ENCODE data around the gene ACVR1C. TPM values are rescaled to one million over a fixed set of nuclear protein-coding genes. Genes with fewer than 3 reads are reported as not detected.

The ACVR1C gene
- total and polyA plus RNA-seq, 7 donors: 0.13 to 1.9 (median 1.1) TPM

DNA sequence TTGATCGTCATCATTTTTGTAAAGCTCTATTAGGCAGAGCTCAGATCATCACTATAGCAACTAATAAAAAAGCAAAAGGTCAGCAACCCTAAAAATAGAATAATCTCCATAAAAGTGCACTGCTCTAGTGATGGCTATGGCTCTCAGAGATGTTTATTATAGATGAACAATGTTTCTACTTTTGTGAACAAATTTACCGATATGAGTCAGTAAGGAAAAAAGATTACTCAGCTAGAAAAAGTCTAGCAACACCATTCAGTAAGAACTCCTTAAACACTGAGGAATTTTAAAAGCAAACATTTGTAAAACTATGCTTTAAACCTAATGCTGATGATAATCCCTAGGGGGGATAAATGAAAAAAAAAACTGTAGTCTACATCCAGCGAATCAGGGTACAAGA, 69.6 kb downstream of the ACVR1C start:
- H3K27me3 ChIP-seq (ENCODE audit: insufficient read depth in 3 of 3, low read length in 2 of 3): no peaks in the 10 kb centered on the region
- H3K9me3 ChIP-seq: no peaks in the 10 kb centered on the region
- H3K4me1 ChIP-seq: no peaks in the 10 kb centered on the region
- 59 to 66% (median 63%) methylated on average over 3 of the region's 3 CpGs for WGBS, 3 donors
- TF ChIP-seq, protein P1, sequence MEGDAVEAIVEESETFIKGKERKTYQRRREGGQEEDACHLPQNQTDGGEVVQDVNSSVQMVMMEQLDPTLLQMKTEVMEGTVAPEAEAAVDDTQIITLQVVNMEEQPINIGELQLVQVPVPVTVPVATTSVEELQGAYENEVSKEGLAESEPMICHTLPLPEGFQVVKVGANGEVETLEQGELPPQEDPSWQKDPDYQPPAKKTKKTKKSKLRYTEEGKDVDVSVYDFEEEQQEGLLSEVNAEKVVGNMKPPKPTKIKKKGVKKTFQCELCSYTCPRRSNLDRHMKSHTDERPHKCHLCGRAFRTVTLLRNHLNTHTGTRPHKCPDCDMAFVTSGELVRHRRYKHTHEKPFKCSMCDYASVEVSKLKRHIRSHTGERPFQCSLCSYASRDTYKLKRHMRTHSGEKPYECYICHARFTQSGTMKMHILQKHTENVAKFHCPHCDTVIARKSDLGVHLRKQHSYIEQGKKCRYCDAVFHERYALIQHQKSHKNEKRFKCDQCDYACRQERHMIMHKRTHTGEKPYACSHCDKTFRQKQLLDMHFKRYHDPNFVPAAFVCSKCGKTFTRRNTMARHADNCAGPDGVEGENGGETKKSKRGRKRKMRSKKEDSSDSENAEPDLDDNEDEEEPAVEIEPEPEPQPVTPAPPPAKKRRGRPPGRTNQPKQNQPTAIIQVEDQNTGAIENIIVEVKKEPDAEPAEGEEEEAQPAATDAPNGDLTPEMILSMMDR (IDR thresholded peaks at IDR 0.05): no peak
- no peak for ATAC-seq
- no peaks in the 10 kb centered on the region for H3K36me3 ChIP-seq (ENCODE audit: insufficient read depth in 1 of 2, low read depth in 1 of 2)
- intact Hi-C loops (cut with DNase I): no loop called here
- H3K27ac ChIP-seq: no peak overlapping the region
- DNase-seq: no peak
- H3K4me3 ChIP-seq: no peak overlapping the region

DNA sequence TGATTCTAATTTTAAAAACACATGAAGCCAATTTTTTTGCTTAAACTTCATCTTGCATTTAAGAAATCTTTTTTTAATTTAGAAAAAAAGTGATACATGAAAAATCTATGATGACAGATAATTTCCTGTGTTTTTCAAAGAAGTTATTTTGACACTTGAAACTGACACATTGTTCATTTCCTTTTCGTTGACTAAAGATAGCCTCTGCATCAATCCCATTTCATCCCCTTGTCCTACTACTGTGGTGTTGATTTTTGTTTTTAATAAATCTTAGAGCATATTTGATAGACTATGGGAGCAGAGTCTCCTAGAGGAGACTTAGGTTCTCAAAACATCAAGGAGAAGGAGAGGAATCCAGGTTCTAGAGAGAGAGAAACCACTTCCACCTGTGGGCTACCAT, 70.9 kb downstream of the ACVR1C start:
- Histone ChIP-seq H3K4me1 (no peaks in the 10 kb centered on the region), H3K27me3 (ENCODE audit: insufficient read depth in 3 of 3, low read length in 2 of 3) (no peaks in the 10 kb centered on the region), H3K4me3 (no peak overlapping the region), H3K9me3 (no peaks in the 10 kb centered on the region), H3K27ac (no peak overlapping the region), H3K36me3 (ENCODE audit: insufficient read depth in 1 of 2, low read depth in 1 of 2) (no peaks in the 10 kb centered on the region)
- intact Hi-C loops (cut with DNase I): no loop called here
- ATAC-seq (no peak), DNase-seq (no peak)
- TF ChIP-seq, protein P1 (IDR thresholded peaks at IDR 0.05): no peak
- WGBS, 3 donors: 61 to 74% (median 74%) methylated on average over 1 of the region's 1 CpG

DNA sequence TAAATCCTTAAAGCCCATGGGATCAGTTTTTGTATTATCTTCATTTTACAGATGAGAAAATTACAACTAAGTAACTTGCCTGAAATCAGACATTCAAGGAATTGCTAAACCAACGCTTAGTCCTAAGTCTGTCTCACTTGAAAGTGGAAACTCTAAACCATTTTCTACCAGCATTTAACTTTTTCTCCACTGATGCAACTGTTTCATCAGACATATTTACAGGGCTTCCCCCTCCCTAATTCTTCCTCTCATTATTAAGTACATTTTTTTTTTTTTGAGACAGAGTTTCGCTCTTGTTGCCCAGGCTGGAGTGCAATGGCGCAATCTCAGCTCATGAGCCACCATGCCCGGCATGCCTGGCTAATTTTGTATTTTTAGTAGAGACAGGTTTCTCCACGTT, 88.6 kb downstream of the ACVR1C start:
- Histone ChIP-seq H3K27ac (no peak overlapping the region), H3K9me3 (no peaks in the 10 kb centered on the region), H3K4me3 (no peak overlapping the region), H3K27me3 (ENCODE audit: insufficient read depth in 3 of 3, low read length in 2 of 3) (no peaks in the 10 kb centered on the region), H3K36me3 (ENCODE audit: insufficient read depth in 1 of 2, low read depth in 1 of 2) (no peaks in the 10 kb centered on the region), H3K4me1 (no peaks in the 10 kb centered on the region)
- intact Hi-C loops (cut with DNase I): no loop called here
- TF ChIP-seq, protein P1 (IDR thresholded peaks at IDR 0.05): no peak
- ATAC-seq (no peak), DNase-seq (no peak)
- 85 to 90% (median 88%) methylated on average over 5 of the region's 5 CpGs for WGBS, 3 donors

DNA sequence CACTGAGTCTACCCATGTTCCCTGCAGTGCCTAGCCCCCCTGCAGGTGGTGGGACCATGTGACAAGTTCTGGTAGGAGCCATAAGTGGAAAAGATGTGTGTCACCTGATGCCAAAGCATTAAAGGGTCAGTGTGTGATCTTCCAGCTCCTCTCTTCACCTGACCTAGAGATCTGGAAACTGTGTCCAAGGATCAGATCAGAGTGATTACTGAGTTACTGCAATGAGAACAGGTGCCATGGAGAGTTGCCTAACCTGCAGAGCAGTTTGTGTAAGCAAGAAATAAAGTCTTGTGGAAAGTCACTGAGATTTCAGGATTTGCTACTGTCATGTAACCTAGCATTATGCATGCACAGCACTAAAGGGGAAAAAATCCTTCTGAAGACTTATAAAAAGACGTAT, 90.6 kb downstream of the ACVR1C start:
- Histone ChIP-seq H3K9me3 (no peaks in the 10 kb centered on the region), H3K4me1 (no peaks in the 10 kb centered on the region), H3K4me3 (no peak overlapping the region), H3K27ac (no peak overlapping the region), H3K36me3 (ENCODE audit: insufficient read depth in 1 of 2, low read depth in 1 of 2) (no peaks in the 10 kb centered on the region), H3K27me3 (ENCODE audit: insufficient read depth in 3 of 3, low read length in 2 of 3) (no peaks in the 10 kb centered on the region)
- intact Hi-C loops (cut with DNase I): no loop called here
- ATAC-seq (no peak), DNase-seq (no peak)
- 84 to 98% (median 91%) methylated on average over 1 of the region's 1 CpG for WGBS, 3 donors
- TF ChIP-seq, protein P1 (IDR thresholded peaks at IDR 0.05): no peak

DNA sequence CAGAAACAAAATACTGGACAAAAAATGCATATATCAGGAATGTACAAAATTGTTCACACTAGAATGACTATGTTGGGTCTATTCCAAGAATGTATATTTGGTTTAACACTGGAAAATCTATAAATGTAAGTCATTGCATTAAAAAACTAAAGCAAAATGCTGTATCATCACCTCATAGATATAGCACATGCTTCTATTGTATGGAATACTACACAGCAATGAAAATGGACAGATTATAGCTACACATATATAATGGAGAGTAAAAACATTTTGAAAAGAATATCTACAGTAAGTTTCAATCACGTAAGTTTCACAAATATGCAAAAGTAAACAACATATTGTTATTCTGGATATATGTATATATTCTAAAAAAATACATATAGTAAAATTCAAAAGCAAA, 91.8 kb downstream of the ACVR1C start:
- Histone ChIP-seq H3K9me3 (no peaks in the 10 kb centered on the region), H3K27ac (no peak overlapping the region), H3K4me3 (no peak overlapping the region), H3K27me3 (ENCODE audit: insufficient read depth in 3 of 3, low read length in 2 of 3) (no peaks in the 10 kb centered on the region), H3K36me3 (ENCODE audit: insufficient read depth in 1 of 2, low read depth in 1 of 2) (no peaks in the 10 kb centered on the region), H3K4me1 (no peaks in the 10 kb centered on the region)
- DNase-seq: no peak
- no peak for ATAC-seq
- intact Hi-C loops (cut with DNase I): no loop called here
- WGBS, 3 donors: 83 to 92% (median 89%) methylated on average over 1 of the region's 1 CpG
- TF ChIP-seq, protein P1 (IDR thresholded peaks at IDR 0.05): no peak
